Adrenal gland (tissue), 12 donors: ENCODE measurements around the gene PLXNC1. TPM values are rescaled to one million over a fixed set of nuclear protein-coding genes. Genes with fewer than 3 reads are reported as not detected.

Experiments used
- DNase-seq, 7 donors: peaks; one replicate each; pipeline ENCODE4 v3.0.0-alpha.2; 2019 to 2020
- H3K27ac ChIP-seq, 5 donors: fragments of 200-600 bp; sonication (generic) in 4 of 5; 1 replicate in 3 of 5; 2 replicates in 2 of 5; pipeline versions ENCODE4 v1.5.1 to v1.8.0; 2016 to 2020; ENCODE audit warnings: mild to moderate bottlenecking in 1 of 5
- H3K27me3 ChIP-seq: fragments of 200-600 bp; 2 replicates; pipeline ENCODE4 v1.8.0; 2021
- H3K36me3 ChIP-seq, 2 donors: fragments of 200-600 bp; replicated peaks in 1 of 2; 1 replicate in 1 of 2; 2 replicates in 1 of 2; pipeline versions ENCODE4 v1.5.1 to v1.8.0; 2018 to 2022
- H3K4me1 ChIP-seq, 2 donors: fragments of 200-600 bp; replicated peaks in 1 of 2; 1 replicate in 1 of 2; 2 replicates in 1 of 2; pipeline versions ENCODE4 v1.5.1 to v1.8.0; 2018 to 2021
- H3K4me3 ChIP-seq, 4 donors: fragments of 200-600 bp; sonication (generic) in 3 of 4; one replicate each; pipeline ENCODE4 v1.5.1; 2016 to 2018
- H3K9me3 ChIP-seq, 3 donors: fragments of 200-600 bp; sonication (generic) in 1 of 3; replicated peaks in 1 of 3; 1 replicate in 2 of 3; 2 replicates in 1 of 3; pipeline versions ENCODE4 v1.5.1 to v1.8.0; 2016 to 2021
- POLR2A ChIP-seq, 2 donors: fragments of 450-650 bp; IDR thresholded peaks; one replicate each; pipeline ENCODE4 v1.6.1; 2017; ENCODE audit warnings: antibody characterized with exemption in 2 of 2, mild to moderate bottlenecking in 2 of 2, moderate library complexity in 1 of 2
- WGBS, 4 donors: extraction: QIAGEN DNeasy Blood & Tissue Kit in 2 of 4; methylation state at CpG; one replicate each; pipeline versions ENCODE4 v1.1.5 to v1.1.7; 2013 to 2017; 5-methylcytosine and 5-hydroxymethylcytosine counted together
- intact Hi-C, 2 donors: fragments of 100-400 bp; cut with DNase I; formaldehyde crosslinking; loops; one replicate each; pipeline versions ENCODE4 v1.14.1 to v1.15.0; 2022 to 2023
- polyA plus RNA-seq, 3 donors: library from polyadenylated mRNA; stranded (reverse); fragments of 200-250 nt in 2 of 3; fragments of 350-450 nt in 1 of 3; fragmentation: Illumina TruSeq in 1 of 3; extraction: RNeasy Lipid Tissue Mini Kit (QIAGEN cat#74804) in 1 of 3; gene quantifications; one replicate each; pipeline ENCODE4 v1.2.3, GENCODE V29; 2013 to 2014
- total RNA-seq, 9 donors: library from RNA; depleted of rRNA in 4 of 9; stranded (reverse); fragments of >200 nt in 4 of 9; fragments of 120-200 nt in 1 of 9; fragmentation: NEBNext Ultra II Directional in 1 of 9; extraction: Animal tissue kit (Norgen Biotek cat#: 25700) in 1 of 9; gene quantifications; one replicate each; pipeline versions ENCODE4 v1.1.0 to v1.2.4, GENCODE V29; 2013 to 2023
- TF ChIP-seq, protein P1 (sequence below), 6 experiments: fragments of 450-650 bp in 4 of 6; fragments of 200-600 bp in 2 of 6; sonication (generic) in 1 of 6; IDR thresholded peaks; 1 replicate in 5 of 6; 2 replicates in 1 of 6; pipeline versions ENCODE4 v1.5.1 to v1.8.0; 2016 to 2021; ENCODE audit warnings: antibody characterized with exemption in 6 of 6, mild to moderate bottlenecking in 2 of 6, moderate library complexity in 1 of 6
- donor health status: healthy with polysubstance abuse.
- donor health status: Bipolar disorder and iron deficiency.
- donor health status: DM: yes; HTN: yes; CAD: no.
- donor health status: DM: no; HTN: no; CAD: no.
- donor health status: DM: no; HTN: no; CAD: no.
- donor health status: DM: yes; HTN: yes; CAD: no.

The PLXNC1 gene
- total and polyA plus RNA-seq, 12 donors = 2.5 to 23.4 (median 12.3) TPM

DNA sequence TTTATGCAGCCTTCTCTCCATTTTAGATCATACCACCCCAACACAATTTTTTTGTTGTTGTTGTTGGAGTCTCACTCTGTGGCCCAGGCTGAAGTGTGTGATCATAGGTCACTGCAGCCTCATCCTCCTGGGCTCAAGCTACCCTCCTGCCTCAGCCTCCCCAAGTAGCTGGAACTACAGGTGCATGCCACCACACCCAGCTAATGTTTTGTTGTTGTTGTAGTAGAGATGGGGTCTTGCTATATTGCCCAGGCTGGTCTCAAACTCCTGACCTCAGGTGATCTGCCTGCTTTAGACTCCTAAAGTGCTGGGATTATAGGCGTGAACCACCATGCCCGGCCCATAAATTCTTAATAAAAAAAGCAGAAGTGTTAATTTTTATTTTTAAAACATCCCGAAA, 111.6 kb downstream of the PLXNC1 start:
- no peak for DNase-seq
- Histone ChIP-seq H3K27me3 (no peaks in the 10 kb centered on the region), H3K4me3 (no peak overlapping the region), H3K36me3 (no peaks in the 10 kb centered on the region), H3K9me3 (no peaks in the 10 kb centered on the region), H3K4me1 (peaks cover 14 to 26% of the 10 kb centered on the region in 2 donors), H3K27ac (no peak overlapping the region)
- intact Hi-C loops = no loop called here
- WGBS, 4 donors = 85 to 88% (median 86%) methylated on average over 3 of the region's 3 CpGs
- TF ChIP-seq POLR2A (IDR thresholded peaks at IDR 0.05) = no peak
- TF ChIP-seq, protein P1, sequence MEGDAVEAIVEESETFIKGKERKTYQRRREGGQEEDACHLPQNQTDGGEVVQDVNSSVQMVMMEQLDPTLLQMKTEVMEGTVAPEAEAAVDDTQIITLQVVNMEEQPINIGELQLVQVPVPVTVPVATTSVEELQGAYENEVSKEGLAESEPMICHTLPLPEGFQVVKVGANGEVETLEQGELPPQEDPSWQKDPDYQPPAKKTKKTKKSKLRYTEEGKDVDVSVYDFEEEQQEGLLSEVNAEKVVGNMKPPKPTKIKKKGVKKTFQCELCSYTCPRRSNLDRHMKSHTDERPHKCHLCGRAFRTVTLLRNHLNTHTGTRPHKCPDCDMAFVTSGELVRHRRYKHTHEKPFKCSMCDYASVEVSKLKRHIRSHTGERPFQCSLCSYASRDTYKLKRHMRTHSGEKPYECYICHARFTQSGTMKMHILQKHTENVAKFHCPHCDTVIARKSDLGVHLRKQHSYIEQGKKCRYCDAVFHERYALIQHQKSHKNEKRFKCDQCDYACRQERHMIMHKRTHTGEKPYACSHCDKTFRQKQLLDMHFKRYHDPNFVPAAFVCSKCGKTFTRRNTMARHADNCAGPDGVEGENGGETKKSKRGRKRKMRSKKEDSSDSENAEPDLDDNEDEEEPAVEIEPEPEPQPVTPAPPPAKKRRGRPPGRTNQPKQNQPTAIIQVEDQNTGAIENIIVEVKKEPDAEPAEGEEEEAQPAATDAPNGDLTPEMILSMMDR (IDR thresholded peaks at IDR 0.05) = no peak

- intact Hi-C loops = no loop called here
- DNase-seq = peak in 1 of 7 donors; percentile 48
- Histone ChIP-seq H3K4me1 (peaks cover 14 to 26% of the 10 kb centered on the region in 2 donors), H3K27ac (no peak overlapping the region), H3K27me3 (no peaks in the 10 kb centered on the region), H3K36me3 (no peaks in the 10 kb centered on the region), H3K9me3 (no peaks in the 10 kb centered on the region), H3K4me3 (no peak overlapping the region)
- 81 to 91% (median 88%) methylated on average over 12 to 13 of the region's 13 CpGs for WGBS, 4 donors
- TF ChIP-seq POLR2A (IDR thresholded peaks at IDR 0.05) = no peak
- TF ChIP-seq, protein P1 (IDR thresholded peaks at IDR 0.05) = no peak
Measured at GRCh38 chr12:94260717-94261116, 112.3 kb downstream of the PLXNC1 start.

GRCh38 chr12:94261119-94261518, 112.7 kb downstream of the PLXNC1 start:
- Histone ChIP-seq H3K4me3 (no peak overlapping the region), H3K4me1 (peaks cover 14 to 26% of the 10 kb centered on the region in 2 donors), H3K27me3 (no peaks in the 10 kb centered on the region), H3K9me3 (no peaks in the 10 kb centered on the region), H3K27ac (no peak overlapping the region), H3K36me3 (no peaks in the 10 kb centered on the region)
- 87 to 100% (median 94%) methylated on average over 2 of the region's 2 CpGs for WGBS, 4 donors
- no peak for TF ChIP-seq POLR2A (IDR thresholded peaks at IDR 0.05)
- TF ChIP-seq, protein P1 (IDR thresholded peaks at IDR 0.05) = no peak
- DNase-seq = peak in 1 of 7 donors; percentile 39
- intact Hi-C loops = no loop called here

DNA sequence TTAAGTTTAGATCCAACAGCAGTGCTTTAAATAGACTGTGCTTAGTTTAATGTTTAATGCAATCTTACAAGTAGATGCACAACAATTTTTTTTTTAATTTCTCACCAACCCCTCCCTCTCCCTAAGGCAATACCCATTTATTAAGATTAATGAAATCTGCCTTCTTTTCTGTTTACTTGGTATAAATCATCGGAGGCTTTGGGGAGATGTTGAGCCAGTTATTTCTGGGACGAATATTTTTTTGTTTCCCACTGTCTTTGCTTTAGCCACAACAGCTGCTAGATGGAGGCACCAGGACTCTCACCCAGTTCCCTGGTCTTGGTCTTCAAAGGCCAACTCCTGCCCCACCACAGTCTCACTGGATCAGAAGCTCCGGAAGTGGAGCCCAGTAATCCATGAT, 113.4 kb downstream of the PLXNC1 start:
- Histone ChIP-seq H3K27me3 (no peaks in the 10 kb centered on the region), H3K4me3 (peak overlapping the region in 1 of 4 donors; percentile 71), H3K9me3 (no peaks in the 10 kb centered on the region), H3K27ac (peak overlapping the region in 4 of 5 donors; percentile 69 to 95 (median 92)), H3K4me1 (peaks cover 14 to 26% of the 10 kb centered on the region in 2 donors), H3K36me3 (no peaks in the 10 kb centered on the region)
- intact Hi-C loops = no loop called here
- no peak for DNase-seq
- TF ChIP-seq, protein P1 (IDR thresholded peaks at IDR 0.05) = no peak
- no peak for TF ChIP-seq POLR2A (IDR thresholded peaks at IDR 0.05)
- WGBS, 4 donors = 24 to 34% (median 32%) methylated on average over 3 of the region's 3 CpGs
